B cell (primary cell): ENCODE measurements around the gene CEP170. TPM values are rescaled to one million over a fixed set of nuclear protein-coding genes. Genes with fewer than 3 reads are reported as not detected.
"Not testable (repeated sequence)": the region's sequence is repeated elsewhere in the genome, so short reads cannot be mapped to it uniquely, and the experiment has no call there.

Source experiments
- ATAC-seq: fragments of 200-7000 bp; cut with Tn5 transposase; one replicate; pipeline ENCODE4 v1.10.0; 2021; ENCODE audit warnings: low read depth, mild to moderate bottlenecking, moderate number of reproducible peaks, moderate library complexity
- CTCF ChIA-PET: fragments of 350-600 bp; sonication (Branson Sonifier 250); formaldehyde crosslinking; loops from one replicate; lab custom pipeline; 2021; ENCODE audit warnings: antibody characterized with exemption, inconsistent platforms; lab: Charles Lee
- POLR2A ChIA-PET: fragments of 350-600 bp; sonication (Branson Sonifier 250); formaldehyde crosslinking; loops from one replicate; lab custom pipeline; 2021; ENCODE audit warnings: antibody characterized with exemption; lab: Charles Lee
- DNase-seq: peaks from one replicate; pipeline ENCODE4 v3.0.0; 2013
- H2AFZ ChIP-seq: 2 replicates; pipeline ENCODE4 v1.6.1; 2012; ENCODE audit warnings: mild to moderate bottlenecking, low read depth, low read length; ENCODE audit not compliant: insufficient read depth, poor library complexity, severe bottlenecking
- H3K27ac ChIP-seq, 2 donors: 1 replicate in 1 of 2; 2 replicates in 1 of 2; pipeline ENCODE4 v1.5.1; 2012 to 2013; ENCODE audit warnings: low read length in 2 of 2, mild to moderate bottlenecking in 2 of 2, moderate library complexity in 1 of 2
- H3K27me3 ChIP-seq, 4 experiments: fragments of 200-600 bp in 1 of 4; sonication (generic) in 1 of 4; replicated peaks in 1 of 4; 1 replicate in 2 of 4; 2 replicates in 2 of 4; pipeline versions ENCODE4 v1.6.1 to v1.7.0; 2013 to 2016; ENCODE audit warnings: low read length in 3 of 4, mild to moderate bottlenecking in 2 of 4, mixed read lengths in 1 of 4, moderate library complexity in 1 of 4; ENCODE audit not compliant: insufficient read depth in 4 of 4, control insufficient read depth in 3 of 4; ENCODE audit errors: control extremely low read depth in 1 of 4
- H3K36me3 ChIP-seq, 2 experiments: replicated peaks in 1 of 2; 1 replicate in 1 of 2; 2 replicates in 1 of 2; pipeline versions ENCODE4 v1.6.1 to v1.7.1; 2013; ENCODE audit warnings: low read length in 1 of 2; ENCODE audit not compliant: insufficient read depth in 2 of 2, control insufficient read depth in 1 of 2; ENCODE audit errors: control extremely low read depth in 1 of 2, extremely low read depth in 1 of 2
- H3K4me1 ChIP-seq, 2 donors: fragments of 200-600 bp in 1 of 2; sonication (generic) in 1 of 2; 1 replicate in 1 of 2; 2 replicates in 1 of 2; pipeline versions ENCODE4 v1.5.1 to v1.6.1; 2013 to 2017; ENCODE audit warnings: low read length in 2 of 2; ENCODE audit not compliant: control insufficient read depth in 2 of 2, insufficient read depth in 2 of 2
- H3K4me2 ChIP-seq: replicated peaks from 2 replicates; pipeline ENCODE3; 2012; ENCODE audit warnings: mild to moderate bottlenecking, low read depth, low read length; ENCODE audit not compliant: poor library complexity, severe bottlenecking
- H3K4me3 ChIP-seq, 5 experiments: fragments of 200-600 bp in 1 of 5; sonication (generic) in 1 of 5; 1 replicate in 3 of 5; 2 replicates in 2 of 5; pipeline versions ENCODE4 v1.5.1 to v1.7.0; 2011 to 2016; ENCODE audit warnings: low read length in 4 of 5, mild to moderate bottlenecking in 4 of 5, low read depth in 2 of 5, control low read depth in 1 of 5, moderate library complexity in 1 of 5; ENCODE audit not compliant: insufficient read depth in 1 of 5; ENCODE audit errors: control extremely low read depth in 1 of 5, extremely low read depth in 1 of 5
- H3K79me2 ChIP-seq: fragments of 200-600 bp; sonication (generic); one replicate; pipeline ENCODE4 v1.6.0; 2016; ENCODE audit warnings: low read length; ENCODE audit not compliant: control insufficient read depth, insufficient read depth
- H3K9ac ChIP-seq: fragments of 200-600 bp; sonication (generic); 2 replicates; pipeline ENCODE4 v1.6.1; 2017; ENCODE audit warnings: mild to moderate bottlenecking, low read length, moderate library complexity
- H3K9me3 ChIP-seq, 3 donors: one replicate each; pipeline versions ENCODE4 v1.6.1 to v1.7.1; 2013; ENCODE audit warnings: low read length in 2 of 3; ENCODE audit not compliant: control insufficient read depth in 2 of 3, insufficient read depth in 1 of 3; ENCODE audit errors: control extremely low read depth in 1 of 3
- H4K20me1 ChIP-seq: 2 replicates; pipeline ENCODE4 v1.6.0; 2012; ENCODE audit warnings: mild to moderate bottlenecking, low read length; ENCODE audit not compliant: insufficient read depth, control insufficient read depth, poor library complexity, severe bottlenecking
- H3K27ac Mint-ChIP-seq: one replicate; pipeline ENCODE4 v1.8.0; 2021; ENCODE audit warnings: mixed read lengths
- H3K27me3 Mint-ChIP-seq: one replicate; pipeline ENCODE4 v1.8.0; 2021; ENCODE audit warnings: mixed read lengths
- H3K4me1 Mint-ChIP-seq: one replicate; pipeline ENCODE4 v1.8.0; 2021; ENCODE audit warnings: mixed read lengths
- H3K4me3 Mint-ChIP-seq: one replicate; pipeline ENCODE4 v1.8.0; 2021; ENCODE audit warnings: mixed read lengths
- H3K9me3 Mint-ChIP-seq: one replicate; pipeline ENCODE4 v1.8.0; 2022; ENCODE audit warnings: mixed read lengths; ENCODE audit not compliant: insufficient read depth
- WGBS: methylation state at CpG from one replicate; pipeline ENCODE4 v1.1.5; 2013; ENCODE audit warnings: missing lambda C conversion rate; ENCODE audit not compliant: insufficient coverage; 5-methylcytosine and 5-hydroxymethylcytosine counted together
- intact Hi-C: fragments of 100-400 bp; cut with micrococcal nuclease; formaldehyde crosslinking; loops from one replicate; pipeline ENCODE4 v1.10.0; 2022
- polyA plus RNA-seq: library from polyadenylated mRNA; depleted of rRNA; stranded (reverse); fragments of >200 nt; gene quantifications from 2 replicates; pipeline ENCODE4 v1.2.3, GENCODE V29; 2012
- total RNA-seq, 2 donors: library from RNA; stranded (reverse); fragments of 120-200 nt in 1 of 2; gene quantifications; 1 replicate in 1 of 2; 2 replicates in 1 of 2; pipeline versions ENCODE4 v1.2.3 to v1.2.4, GENCODE V29; 2013 to 2022

CEP170 gene
- total and polyA plus RNA-seq, 2 donors (not counting 1 experiment from before 2014, with no cell fraction given), result 27.3 to 145 TPM

DNA sequence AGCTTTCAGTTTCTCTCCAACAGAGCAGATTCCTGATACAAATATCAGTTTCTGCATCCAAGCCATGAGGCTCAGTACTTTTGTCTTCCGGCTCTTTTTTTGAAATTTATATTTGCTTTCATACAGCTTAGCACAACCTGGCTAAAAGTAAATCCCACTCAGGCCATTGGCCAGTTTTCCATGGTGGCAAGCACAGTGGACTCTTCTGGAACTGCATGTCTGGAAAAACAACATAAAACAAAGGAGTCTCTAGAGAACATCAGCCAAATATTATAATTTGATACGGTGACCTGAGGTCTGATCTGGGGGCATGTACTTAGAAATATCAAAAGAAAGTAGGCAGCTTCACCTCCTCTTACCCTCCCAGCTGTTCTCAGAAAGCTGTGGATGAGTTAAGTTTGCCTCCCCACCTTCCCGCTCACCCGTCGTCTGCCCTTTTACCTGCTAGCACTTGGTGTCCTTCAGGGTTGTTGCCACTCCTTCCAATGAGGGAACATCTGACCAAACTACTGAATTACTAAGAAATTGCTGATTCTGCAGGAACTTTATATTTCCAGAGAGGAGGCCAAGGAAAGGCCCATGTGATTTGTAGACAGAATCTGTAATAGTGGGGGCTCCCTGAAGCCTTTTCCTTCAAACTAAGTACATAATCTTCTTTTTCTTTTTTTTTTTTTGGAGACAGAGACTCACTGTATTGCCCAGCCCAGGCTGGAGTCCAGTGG lies 136.3 kb downstream of the CEP170 start:
- H3K9ac ChIP-seq, H3K27ac Mint-ChIP-seq, DNase-seq, intact Hi-C loops, H3K79me2 ChIP-seq, H3K4me1 Mint-ChIP-seq, H2AFZ ChIP-seq, ATAC-seq, H3K27me3 ChIP-seq, H3K4me3 Mint-ChIP-seq, H3K27ac ChIP-seq, H3K36me3 ChIP-seq, H3K9me3 ChIP-seq, H3K4me2 ChIP-seq, CTCF ChIA-PET, POLR2A ChIA-PET, H3K4me3 ChIP-seq, H3K9me3 Mint-ChIP-seq, H3K27me3 Mint-ChIP-seq, H4K20me1 ChIP-seq: not testable (repeated sequence)
- no CpG with 5 or more reads among the region's 5 CpGs for WGBS
- H3K4me1 ChIP-seq, result peaks cover 9 to 11% of the 10 kb centered on the region in 2 donors

DNA sequence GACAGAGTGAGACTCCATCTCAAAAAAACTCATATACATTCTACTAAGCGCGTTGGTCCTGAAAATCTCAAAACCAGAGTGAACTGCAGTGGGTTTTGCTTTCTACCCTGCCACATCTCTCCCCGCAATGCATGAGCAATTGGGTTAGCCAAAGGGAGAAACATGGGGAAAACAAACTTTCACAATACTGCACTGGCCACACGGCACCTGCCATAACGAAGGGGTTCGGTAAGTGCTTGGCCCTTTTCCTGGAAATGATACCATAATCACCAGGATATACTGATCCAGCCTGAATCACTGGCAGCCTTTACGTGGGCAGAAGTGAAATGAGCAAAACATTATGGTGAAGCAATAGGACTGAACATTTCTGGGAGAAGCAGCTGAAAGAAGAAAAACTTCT lies 138.9 kb downstream of the CEP170 start:
- DNase-seq, H2AFZ ChIP-seq, H4K20me1 ChIP-seq, POLR2A ChIA-PET, ATAC-seq, H3K4me3 ChIP-seq, H3K27ac ChIP-seq, H3K79me2 ChIP-seq, H3K4me2 ChIP-seq, H3K4me3 Mint-ChIP-seq, H3K9me3 Mint-ChIP-seq, H3K27ac Mint-ChIP-seq, H3K9me3 ChIP-seq, H3K27me3 Mint-ChIP-seq, H3K27me3 ChIP-seq, CTCF ChIA-PET, intact Hi-C loops, H3K36me3 ChIP-seq, H3K9ac ChIP-seq: not testable (repeated sequence)
- H3K4me1 Mint-ChIP-seq, result peaks cover 17% of the 10 kb centered on the region
- peaks cover 9 to 12% of the 10 kb centered on the region in 2 donors for H3K4me1 ChIP-seq
- no CpG with 5 or more reads among the region's 7 CpGs for whole genome bisulfite sequencing

DNA sequence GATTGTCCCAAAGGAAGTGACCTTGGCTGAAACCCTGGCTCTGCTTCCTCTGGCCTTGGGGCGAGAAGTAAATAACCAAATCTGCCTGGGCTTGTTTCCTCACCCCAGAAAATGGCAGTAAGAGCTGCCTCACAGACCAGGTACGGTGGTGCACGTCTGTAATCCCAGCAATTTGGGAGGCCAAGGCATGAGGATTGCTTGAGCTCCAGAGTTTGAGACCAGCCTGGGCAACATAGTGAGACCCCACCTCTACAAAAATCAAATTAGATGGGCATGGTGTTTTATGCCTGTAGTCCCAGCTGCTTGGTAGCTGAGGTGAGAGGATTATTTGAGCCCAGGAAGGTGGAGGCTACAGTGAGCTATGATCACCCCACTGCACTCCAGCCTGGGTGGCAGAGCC lies 140.3 kb downstream of the CEP170 start:
- not testable (repeated sequence) for H3K4me2 ChIP-seq
- 61% methylated on average over 3 of the region's 3 CpGs for WGBS
- H3K4me3 Mint-ChIP-seq, result peak overlapping the region; percentile 37

DNA sequence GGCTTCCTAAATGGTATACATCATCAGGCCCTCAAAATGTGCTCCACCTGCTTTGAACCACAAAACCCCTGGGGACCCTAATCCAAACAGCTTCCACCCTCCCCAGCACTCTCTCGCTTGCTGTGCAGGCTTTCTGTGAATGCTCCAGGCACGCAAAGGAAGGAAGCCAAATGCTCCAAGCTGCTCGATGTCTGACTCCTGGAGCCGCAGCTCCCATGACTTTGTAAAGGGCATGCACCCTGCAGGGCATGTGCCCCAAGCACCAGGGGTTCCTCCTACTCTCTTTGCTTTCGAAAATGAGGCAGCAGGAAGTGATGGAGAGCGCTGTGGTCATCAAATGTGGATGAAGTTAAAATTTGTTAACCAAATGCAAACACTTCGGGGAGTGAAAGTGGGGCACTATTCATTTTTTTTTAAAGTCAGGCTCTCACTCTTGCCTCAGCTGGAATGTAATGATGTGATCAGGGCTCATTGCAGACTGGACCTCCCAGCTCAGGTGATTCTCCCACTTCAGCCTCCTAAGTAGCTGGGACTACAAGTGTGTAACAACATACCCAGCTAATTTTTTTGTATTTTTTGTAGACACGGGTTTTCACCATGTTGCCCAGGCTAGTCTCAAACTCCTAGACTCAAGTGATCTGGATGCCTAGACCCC lies 140.9 kb downstream of the CEP170 start:
- CTCF ChIA-PET, H3K27me3 ChIP-seq, H3K79me2 ChIP-seq, H4K20me1 ChIP-seq, H3K27ac ChIP-seq, H3K4me2 ChIP-seq, POLR2A ChIA-PET, H3K9me3 Mint-ChIP-seq, H3K27me3 Mint-ChIP-seq, H3K9me3 ChIP-seq, H3K36me3 ChIP-seq, H3K9ac ChIP-seq, H3K27ac Mint-ChIP-seq, intact Hi-C loops: not testable (repeated sequence)
- Histone ChIP-seq H3K4me3 (peak overlapping the region in 2 of 5 experiments; percentile 18 to 19), H2AFZ (peak overlapping the region; percentile 56), H3K4me1 (peaks cover 9 to 12% of the 10 kb centered on the region in 2 donors)
- 0% methylated on average over 3 of the region's 8 CpGs for WGBS
- DNase-seq (peak; percentile 52), ATAC-seq (peak; percentile 73)
- H3K4me3 Mint-ChIP-seq, result peak overlapping the region; percentile 74
- H3K4me1 Mint-ChIP-seq, result peaks cover 18% of the 10 kb centered on the region

More for the DNA sequence above, 140.3 kb downstream of the CEP170 start:
- H3K9me3 ChIP-seq, POLR2A ChIA-PET, H3K4me3 ChIP-seq, H3K27ac Mint-ChIP-seq, CTCF ChIA-PET, H3K9ac ChIP-seq, H2AFZ ChIP-seq, H3K27me3 ChIP-seq, H3K27ac ChIP-seq, H3K79me2 ChIP-seq, H3K9me3 Mint-ChIP-seq, H4K20me1 ChIP-seq, DNase-seq, H3K27me3 Mint-ChIP-seq, intact Hi-C loops, ATAC-seq, H3K36me3 ChIP-seq: not testable (repeated sequence)
- peaks cover 9 to 12% of the 10 kb centered on the region in 2 donors for H3K4me1 ChIP-seq
- peaks cover 18% of the 10 kb centered on the region for H3K4me1 Mint-ChIP-seq
